Lung (tissue), 12 donors: ENCODE results near the gene PACSIN1. TPM values are rescaled to one million over a fixed set of nuclear protein-coding genes. Genes with fewer than 3 reads are reported as not detected.

Experiments
- ATAC-seq: fragments of 200-7000 bp; cut with Tn5 transposase; one replicate; pipeline ENCODE4 v1.9.1; 2020; ENCODE audit warnings: moderate number of reproducible peaks; ENCODE audit not compliant: insufficient read depth, low FRiP score
- DNase-seq, 3 donors: peaks; one replicate each; pipeline ENCODE4 v3.0.0-alpha.2; 2013 to 2017
- H3K27ac ChIP-seq, 2 donors: one replicate each; pipeline ENCODE4 v1.5.1; 2013; ENCODE audit warnings: mild to moderate bottlenecking in 2 of 2, moderate library complexity in 2 of 2, control low read depth in 1 of 2, inconsistent platforms in 1 of 2, low read depth in 1 of 2, low read length in 1 of 2
- H3K27me3 ChIP-seq, 3 donors: one replicate each; pipeline ENCODE4 v1.5.1; 2013; ENCODE audit warnings: low read length in 2 of 3; ENCODE audit not compliant: control insufficient read depth in 3 of 3, insufficient read depth in 3 of 3
- H3K36me3 ChIP-seq, 4 donors: one replicate each; pipeline ENCODE4 v1.5.1; 2013; ENCODE audit warnings: low read length in 4 of 4, mild to moderate bottlenecking in 1 of 4, moderate library complexity in 1 of 4; ENCODE audit not compliant: control insufficient read depth in 4 of 4, insufficient read depth in 4 of 4
- H3K4me1 ChIP-seq, 5 donors: one replicate each; pipeline ENCODE4 v1.5.1; 2013; ENCODE audit warnings: low read length in 5 of 5, mild to moderate bottlenecking in 2 of 5, moderate library complexity in 1 of 5; ENCODE audit not compliant: control insufficient read depth in 5 of 5, insufficient read depth in 5 of 5
- H3K4me3 ChIP-seq: one replicate; pipeline ENCODE4 v1.5.1; 2013; ENCODE audit warnings: mild to moderate bottlenecking, control low read depth, moderate library complexity
- H3K9ac ChIP-seq, 2 donors: one replicate each; pipeline ENCODE4 v1.5.1; 2013; ENCODE audit warnings: low read length in 2 of 2, control low read depth in 1 of 2; ENCODE audit not compliant: insufficient read depth in 1 of 2
- H3K9me3 ChIP-seq, 4 donors: one replicate each; pipeline ENCODE4 v1.5.1; 2013; ENCODE audit warnings: low read length in 3 of 4, mild to moderate bottlenecking in 1 of 4, moderate library complexity in 1 of 4; ENCODE audit not compliant: control insufficient read depth in 4 of 4, insufficient read depth in 3 of 4
- CTCF ChIP-seq: IDR thresholded peaks from 2 replicates; pipeline ENCODE4 v1.5.1; 2012; ENCODE audit warnings: mild to moderate bottlenecking; ENCODE audit errors: control extremely low read depth, extremely low read depth
- WGBS, 2 donors: extraction: QIAGEN DNeasy Blood & Tissue Kit; methylation state at CpG; one replicate each; pipeline ENCODE4 v1.1.7; 2013; 5-methylcytosine and 5-hydroxymethylcytosine counted together
- polyA plus RNA-seq, 2 donors: library from polyadenylated mRNA; stranded (reverse); fragments of 200-250 nt; gene quantifications; one replicate each; pipeline ENCODE4 v1.2.1, GENCODE V29; 2013
- total RNA-seq, 2 donors: library from RNA; depleted of rRNA in 1 of 2; stranded (reverse); fragments of >200 nt in 1 of 2; gene quantifications; one replicate each; pipeline ENCODE4 v1.2.1, GENCODE V29; 2014 to 2021
- donor health status: control.
- donor health status: control.
- donor health status: Bipolar disorder and iron deficiency.
- donor health status: healthy.
- donor health status: DM: yes; HTN: yes; CAD: no.

The PACSIN1 gene
- total and polyA plus RNA-seq, 4 donors = 0.02 to 0.17 (median 0.12) TPM

- Histone ChIP-seq H3K27me3 (no peaks in the 10 kb centered on the region), H3K4me3 (no peak overlapping the region), H3K9ac (no peak overlapping the region), H3K9me3 (peaks cover 0 to 3% (median 0%) of the 10 kb centered on the region in 4 donors), H3K4me1 (peaks cover 0 to 10% (median 5%) of the 10 kb centered on the region in 5 donors), H3K27ac (no peak overlapping the region), H3K36me3 (no peaks in the 10 kb centered on the region)
- 94 to 95% methylated on average over 4 of the region's 4 CpGs for WGBS, 2 donors
- no peak for TF ChIP-seq CTCF
- DNase-seq = no peak
- no peak for ATAC-seq
Observed at GRCh38 chr6:34558172-34558714, 92.4 kb downstream of the PACSIN1 start.

- Histone ChIP-seq H3K9me3 (peaks cover 0 to 3% (median 0%) of the 10 kb centered on the region in 4 donors), H3K4me1 (peaks cover 0 to 8% (median 3%) of the 10 kb centered on the region in 5 donors), H3K27me3 (no peaks in the 10 kb centered on the region), H3K4me3 (no peak overlapping the region), H3K27ac (no peak overlapping the region), H3K9ac (no peak overlapping the region), H3K36me3 (no peaks in the 10 kb centered on the region)
- WGBS, 2 donors = 83% methylated on average over 10 of the region's 10 CpGs
- no peak for DNase-seq
- no peak for TF ChIP-seq CTCF
- ATAC-seq = no peak
Observed at GRCh38 chr6:34559651-34560365, 93.9 kb downstream of the PACSIN1 start.

- no peak overlapping the region for H3K27ac ChIP-seq
- H3K27me3 ChIP-seq = no peaks in the 10 kb centered on the region
- WGBS, 2 donors = 59 to 68% methylated on average over 20 of the region's 20 CpGs
- DNase-seq = peak; percentile 26 to 36 (median 30)
- peaks cover 0 to 3% (median 0%) of the 10 kb centered on the region in 4 donors for H3K9me3 ChIP-seq
- H3K4me3 ChIP-seq = no peak overlapping the region
- no peak for TF ChIP-seq CTCF
- H3K4me1 ChIP-seq = peaks cover 0 to 8% (median 3%) of the 10 kb centered on the region in 5 donors
- no peaks in the 10 kb centered on the region for H3K36me3 ChIP-seq
- no peak overlapping the region for H3K9ac ChIP-seq
- no peak for ATAC-seq
Observed at GRCh38 chr6:34560366-34561226, 94.7 kb downstream of the PACSIN1 start.
